ENCODE results near the gene SNAI3. TPM values are rescaled to one million over a fixed set of nuclear protein-coding genes. Genes with fewer than 3 reads are reported as not detected.

Gene SNAI3
- total and polyA plus RNA-seq, 2 of the 8 experiments (the other 6 are each of a cell fraction or from before 2014, with no cell fraction given) = 8.5 to 13.3 TPM

DNA sequence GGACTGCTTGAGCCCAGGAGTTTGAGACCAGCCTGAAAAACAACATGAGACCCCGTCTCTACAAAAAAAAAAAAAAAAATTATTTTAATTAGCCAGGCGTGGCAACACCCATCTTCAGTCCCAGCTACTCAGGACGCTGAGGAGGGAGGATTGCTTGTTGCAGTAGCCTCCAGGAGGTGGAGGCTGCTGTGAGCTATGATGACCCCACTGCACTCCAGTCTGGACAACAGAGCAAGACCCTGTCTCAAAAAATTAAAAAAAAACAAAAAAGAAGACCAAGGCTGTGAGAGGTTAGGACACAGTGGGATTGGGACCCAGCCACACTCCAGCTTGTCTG, 1.3 kb upstream of the SNAI3 start (continued):
- TF ChIP-seq, protein P1, sequence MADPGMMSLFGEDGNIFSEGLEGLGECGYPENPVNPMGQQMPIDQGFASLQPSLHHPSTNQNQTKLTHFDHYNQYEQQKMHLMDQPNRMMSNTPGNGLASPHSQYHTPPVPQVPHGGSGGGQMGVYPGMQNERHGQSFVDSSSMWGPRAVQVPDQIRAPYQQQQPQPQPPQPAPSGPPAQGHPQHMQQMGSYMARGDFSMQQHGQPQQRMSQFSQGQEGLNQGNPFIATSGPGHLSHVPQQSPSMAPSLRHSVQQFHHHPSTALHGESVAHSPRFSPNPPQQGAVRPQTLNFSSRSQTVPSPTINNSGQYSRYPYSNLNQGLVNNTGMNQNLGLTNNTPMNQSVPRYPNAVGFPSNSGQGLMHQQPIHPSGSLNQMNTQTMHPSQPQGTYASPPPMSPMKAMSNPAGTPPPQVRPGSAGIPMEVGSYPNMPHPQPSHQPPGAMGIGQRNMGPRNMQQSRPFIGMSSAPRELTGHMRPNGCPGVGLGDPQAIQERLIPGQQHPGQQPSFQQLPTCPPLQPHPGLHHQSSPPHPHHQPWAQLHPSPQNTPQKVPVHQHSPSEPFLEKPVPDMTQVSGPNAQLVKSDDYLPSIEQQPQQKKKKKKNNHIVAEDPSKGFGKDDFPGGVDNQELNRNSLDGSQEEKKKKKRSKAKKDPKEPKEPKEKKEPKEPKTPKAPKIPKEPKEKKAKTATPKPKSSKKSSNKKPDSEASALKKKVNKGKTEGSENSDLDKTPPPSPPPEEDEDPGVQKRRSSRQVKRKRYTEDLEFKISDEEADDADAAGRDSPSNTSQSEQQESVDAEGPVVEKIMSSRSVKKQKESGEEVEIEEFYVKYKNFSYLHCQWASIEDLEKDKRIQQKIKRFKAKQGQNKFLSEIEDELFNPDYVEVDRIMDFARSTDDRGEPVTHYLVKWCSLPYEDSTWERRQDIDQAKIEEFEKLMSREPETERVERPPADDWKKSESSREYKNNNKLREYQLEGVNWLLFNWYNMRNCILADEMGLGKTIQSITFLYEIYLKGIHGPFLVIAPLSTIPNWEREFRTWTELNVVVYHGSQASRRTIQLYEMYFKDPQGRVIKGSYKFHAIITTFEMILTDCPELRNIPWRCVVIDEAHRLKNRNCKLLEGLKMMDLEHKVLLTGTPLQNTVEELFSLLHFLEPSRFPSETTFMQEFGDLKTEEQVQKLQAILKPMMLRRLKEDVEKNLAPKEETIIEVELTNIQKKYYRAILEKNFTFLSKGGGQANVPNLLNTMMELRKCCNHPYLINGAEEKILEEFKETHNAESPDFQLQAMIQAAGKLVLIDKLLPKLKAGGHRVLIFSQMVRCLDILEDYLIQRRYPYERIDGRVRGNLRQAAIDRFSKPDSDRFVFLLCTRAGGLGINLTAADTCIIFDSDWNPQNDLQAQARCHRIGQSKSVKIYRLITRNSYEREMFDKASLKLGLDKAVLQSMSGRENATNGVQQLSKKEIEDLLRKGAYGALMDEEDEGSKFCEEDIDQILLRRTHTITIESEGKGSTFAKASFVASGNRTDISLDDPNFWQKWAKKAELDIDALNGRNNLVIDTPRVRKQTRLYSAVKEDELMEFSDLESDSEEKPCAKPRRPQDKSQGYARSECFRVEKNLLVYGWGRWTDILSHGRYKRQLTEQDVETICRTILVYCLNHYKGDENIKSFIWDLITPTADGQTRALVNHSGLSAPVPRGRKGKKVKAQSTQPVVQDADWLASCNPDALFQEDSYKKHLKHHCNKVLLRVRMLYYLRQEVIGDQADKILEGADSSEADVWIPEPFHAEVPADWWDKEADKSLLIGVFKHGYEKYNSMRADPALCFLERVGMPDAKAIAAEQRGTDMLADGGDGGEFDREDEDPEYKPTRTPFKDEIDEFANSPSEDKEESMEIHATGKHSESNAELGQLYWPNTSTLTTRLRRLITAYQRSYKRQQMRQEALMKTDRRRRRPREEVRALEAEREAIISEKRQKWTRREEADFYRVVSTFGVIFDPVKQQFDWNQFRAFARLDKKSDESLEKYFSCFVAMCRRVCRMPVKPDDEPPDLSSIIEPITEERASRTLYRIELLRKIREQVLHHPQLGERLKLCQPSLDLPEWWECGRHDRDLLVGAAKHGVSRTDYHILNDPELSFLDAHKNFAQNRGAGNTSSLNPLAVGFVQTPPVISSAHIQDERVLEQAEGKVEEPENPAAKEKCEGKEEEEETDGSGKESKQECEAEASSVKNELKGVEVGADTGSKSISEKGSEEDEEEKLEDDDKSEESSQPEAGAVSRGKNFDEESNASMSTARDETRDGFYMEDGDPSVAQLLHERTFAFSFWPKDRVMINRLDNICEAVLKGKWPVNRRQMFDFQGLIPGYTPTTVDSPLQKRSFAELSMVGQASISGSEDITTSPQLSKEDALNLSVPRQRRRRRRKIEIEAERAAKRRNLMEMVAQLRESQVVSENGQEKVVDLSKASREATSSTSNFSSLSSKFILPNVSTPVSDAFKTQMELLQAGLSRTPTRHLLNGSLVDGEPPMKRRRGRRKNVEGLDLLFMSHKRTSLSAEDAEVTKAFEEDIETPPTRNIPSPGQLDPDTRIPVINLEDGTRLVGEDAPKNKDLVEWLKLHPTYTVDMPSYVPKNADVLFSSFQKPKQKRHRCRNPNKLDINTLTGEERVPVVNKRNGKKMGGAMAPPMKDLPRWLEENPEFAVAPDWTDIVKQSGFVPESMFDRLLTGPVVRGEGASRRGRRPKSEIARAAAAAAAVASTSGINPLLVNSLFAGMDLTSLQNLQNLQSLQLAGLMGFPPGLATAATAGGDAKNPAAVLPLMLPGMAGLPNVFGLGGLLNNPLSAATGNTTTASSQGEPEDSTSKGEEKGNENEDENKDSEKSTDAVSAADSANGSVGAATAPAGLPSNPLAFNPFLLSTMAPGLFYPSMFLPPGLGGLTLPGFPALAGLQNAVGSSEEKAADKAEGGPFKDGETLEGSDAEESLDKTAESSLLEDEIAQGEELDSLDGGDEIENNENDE (IDR thresholded peaks at IDR 0.05; ENCODE audit: insufficient replicate concordance, low read length) = no peak
- TF ChIP-seq SIRT6 (IDR thresholded peaks at IDR 0.05; ENCODE audit: low read length) (no peak), TAF1 (IDR thresholded peaks at IDR 0.05; ENCODE audit: low read depth, low read length) (no peak), FOSL1 (IDR thresholded peaks at IDR 0.05; ENCODE audit: insufficient read depth, low read depth, low read length) (no peak), CHD1 (IDR thresholded peaks at IDR 0.05; ENCODE audit: low read depth, low read length) (no peak), BACH1 (IDR thresholded peaks at IDR 0.05; ENCODE audit: low read length) (no peak)

Measured in H1 (cell line).